ENCODE data around the gene FBXW11. TPM values are rescaled to one million over a fixed set of nuclear protein-coding genes. Genes with fewer than 3 reads are reported as not detected.

The FBXW11 gene
- total RNA-seq, 3 donors from 2014 or later = 60.3 to 81.5 (median 64.0) TPM

DNA sequence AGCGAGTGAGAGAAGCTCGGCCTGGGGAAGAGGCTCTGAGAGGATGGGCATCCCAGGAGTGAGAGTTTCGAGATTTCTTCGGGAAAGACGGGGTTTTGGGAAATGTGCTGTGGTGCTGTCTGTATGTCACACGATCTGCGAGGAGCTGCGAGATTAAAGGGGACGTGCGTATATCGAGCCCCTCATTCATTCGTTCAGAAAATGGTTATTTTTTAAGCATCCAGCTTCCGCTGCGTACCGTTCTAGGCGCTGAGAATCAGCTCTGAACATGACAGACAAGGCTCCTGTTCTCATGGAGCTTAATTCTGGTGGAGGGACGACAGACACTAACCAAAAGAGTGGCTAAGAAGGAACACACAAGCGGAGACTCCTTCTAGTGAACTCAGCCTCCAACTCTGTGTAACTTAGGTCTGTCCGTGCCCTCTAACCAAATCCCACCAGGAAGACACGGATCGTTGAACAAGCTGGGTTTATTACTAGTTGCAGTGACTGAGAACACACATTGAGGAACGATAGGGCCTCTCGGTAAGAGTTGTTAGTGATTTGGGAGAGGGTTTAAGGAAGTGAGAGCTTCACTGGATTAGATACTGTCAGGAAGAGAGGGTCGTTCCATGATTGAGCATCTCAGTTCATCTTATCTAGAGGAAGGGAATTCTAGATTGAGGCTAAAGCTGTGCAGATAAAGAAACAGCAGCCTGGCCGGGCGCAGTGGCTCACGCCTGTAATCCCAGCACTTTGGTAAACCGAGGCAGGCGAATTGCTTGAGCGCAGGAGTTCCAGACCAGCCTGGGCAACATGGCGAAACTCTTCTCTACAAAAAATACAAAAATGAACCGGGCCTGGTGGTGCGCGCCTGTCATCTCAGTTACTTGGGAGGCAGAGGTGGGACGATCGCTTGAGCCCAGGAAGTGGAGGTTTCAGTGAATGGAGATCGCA is 1.0 kb upstream of the FBXW11 start:
- TF ChIP-seq, protein P1, sequence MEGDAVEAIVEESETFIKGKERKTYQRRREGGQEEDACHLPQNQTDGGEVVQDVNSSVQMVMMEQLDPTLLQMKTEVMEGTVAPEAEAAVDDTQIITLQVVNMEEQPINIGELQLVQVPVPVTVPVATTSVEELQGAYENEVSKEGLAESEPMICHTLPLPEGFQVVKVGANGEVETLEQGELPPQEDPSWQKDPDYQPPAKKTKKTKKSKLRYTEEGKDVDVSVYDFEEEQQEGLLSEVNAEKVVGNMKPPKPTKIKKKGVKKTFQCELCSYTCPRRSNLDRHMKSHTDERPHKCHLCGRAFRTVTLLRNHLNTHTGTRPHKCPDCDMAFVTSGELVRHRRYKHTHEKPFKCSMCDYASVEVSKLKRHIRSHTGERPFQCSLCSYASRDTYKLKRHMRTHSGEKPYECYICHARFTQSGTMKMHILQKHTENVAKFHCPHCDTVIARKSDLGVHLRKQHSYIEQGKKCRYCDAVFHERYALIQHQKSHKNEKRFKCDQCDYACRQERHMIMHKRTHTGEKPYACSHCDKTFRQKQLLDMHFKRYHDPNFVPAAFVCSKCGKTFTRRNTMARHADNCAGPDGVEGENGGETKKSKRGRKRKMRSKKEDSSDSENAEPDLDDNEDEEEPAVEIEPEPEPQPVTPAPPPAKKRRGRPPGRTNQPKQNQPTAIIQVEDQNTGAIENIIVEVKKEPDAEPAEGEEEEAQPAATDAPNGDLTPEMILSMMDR (IDR thresholded peaks at IDR 0.05) = no peak
- TF ChIP-seq POLR2A (IDR thresholded peaks at IDR 0.05) (no peak), POLR2AphosphoS5 (IDR thresholded peaks at IDR 0.05) (no peak)
- peak overlapping the region; percentile 97 to 98 for H3K27ac ChIP-seq
- no peaks in the 10 kb centered on the region for H3K27me3 ChIP-seq
- intact Hi-C loops (cut with DNase I; ENCODE audit: low total_unique reads) = no loop called here
- no peak for DNase-seq (ENCODE audit: low spot score in 2 of 2)
- no peaks in the 10 kb centered on the region for H3K9me3 ChIP-seq
- no peaks in the 10 kb centered on the region for H3K36me3 ChIP-seq
- H3K4me1 ChIP-seq = no peaks in the 10 kb centered on the region
- peak overlapping the region; percentile 72 to 91 (median 89) for H3K4me3 ChIP-seq

- Histone ChIP-seq H3K27ac (peak overlapping the region; percentile 97 to 98), H3K9me3 (no peaks in the 10 kb centered on the region), H3K4me1 (peaks cover 0 to 5% of the 10 kb centered on the region in 2 donors), H3K27me3 (no peaks in the 10 kb centered on the region), H3K36me3 (no peaks in the 10 kb centered on the region), H3K4me3 (peak overlapping the region; percentile 72 to 91 (median 89))
- DNase-seq (ENCODE audit: low spot score in 2 of 2) = peak in 1 of 2 donors; percentile 30
- TF ChIP-seq, protein P1 (IDR thresholded peaks at IDR 0.05) = no peak
- TF ChIP-seq POLR2AphosphoS5 (IDR thresholded peaks at IDR 0.05) (no peak), POLR2A (IDR thresholded peaks at IDR 0.05) (no peak)
- intact Hi-C loops (cut with DNase I; ENCODE audit: low total_unique reads) = no loop called here
These were observed 624 bp downstream of the FBXW11 start for GRCh38 chr5:172005708-172006320.

- DNase-seq (ENCODE audit: low spot score in 2 of 2) = no peak
- H3K27me3 ChIP-seq = no peaks in the 10 kb centered on the region
- H3K36me3 ChIP-seq = no peaks in the 10 kb centered on the region
- TF ChIP-seq, protein P1 (IDR thresholded peaks at IDR 0.05) = no peak
- TF ChIP-seq POLR2AphosphoS5 (IDR thresholded peaks at IDR 0.05) = no peak
- no peak for TF ChIP-seq POLR2A (IDR thresholded peaks at IDR 0.05)
- H3K9me3 ChIP-seq = no peaks in the 10 kb centered on the region
- H3K4me1 ChIP-seq = peaks cover 0 to 5% of the 10 kb centered on the region in 2 donors
- intact Hi-C loops (cut with DNase I; ENCODE audit: low total_unique reads) = no loop called here
- peak overlapping the region; percentile 72 to 91 (median 89) for H3K4me3 ChIP-seq
- H3K27ac ChIP-seq = peak overlapping the region; percentile 97 to 98
These were observed 1.6 kb downstream of the FBXW11 start for GRCh38 chr5:172004824-172005237.

DNA sequence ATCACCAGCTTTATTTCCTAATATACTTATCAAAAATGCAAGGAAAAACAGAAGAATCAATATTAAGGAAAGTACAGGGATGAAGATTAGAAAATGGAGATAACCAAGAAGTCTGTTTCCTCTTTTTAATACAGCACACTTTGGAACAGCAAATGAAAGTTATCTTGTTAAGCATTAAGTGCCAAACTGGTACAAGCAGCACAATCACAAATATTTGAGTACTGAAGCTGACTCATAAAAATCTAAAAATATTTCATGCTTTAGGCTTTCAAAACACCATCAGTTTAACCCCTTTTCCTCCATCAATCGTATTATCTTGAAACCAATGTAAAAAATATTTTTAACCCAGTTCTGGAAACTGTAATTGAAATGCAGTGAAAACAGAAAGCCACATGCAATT is 2.7 kb downstream of the FBXW11 start:
- H3K27ac ChIP-seq = no peak overlapping the region

More for the DNA sequence above, 2.7 kb downstream of the FBXW11 start:
- H3K9me3 ChIP-seq = no peaks in the 10 kb centered on the region
- no peaks in the 10 kb centered on the region for H3K36me3 ChIP-seq
- H3K4me3 ChIP-seq = no peak overlapping the region
- H3K27me3 ChIP-seq = no peaks in the 10 kb centered on the region
- no peak for DNase-seq (ENCODE audit: low spot score in 2 of 2)
- intact Hi-C loops (cut with DNase I; ENCODE audit: low total_unique reads) = no loop called here
- H3K4me1 ChIP-seq = peaks cover 0 to 5% of the 10 kb centered on the region in 2 donors
- TF ChIP-seq, protein P1 (IDR thresholded peaks at IDR 0.05) = no peak
- TF ChIP-seq POLR2A (IDR thresholded peaks at IDR 0.05) (no peak), POLR2AphosphoS5 (IDR thresholded peaks at IDR 0.05) (no peak)
